Measurements from ENCODE around the gene SLC38A4.

SLC38A4 gene

GRCh38 chr12:46811185-46811584 lies 14.6 kb downstream of the SLC38A4 start:
- DNase-seq: no peak

- no peak for DNase-seq
Observed at GRCh38 chr12:46808955-46809697, 16.7 kb downstream of the SLC38A4 start.

- no peak for DNase-seq
Observed at GRCh38 chr12:46808317-46808716, 17.5 kb downstream of the SLC38A4 start.

DNA sequence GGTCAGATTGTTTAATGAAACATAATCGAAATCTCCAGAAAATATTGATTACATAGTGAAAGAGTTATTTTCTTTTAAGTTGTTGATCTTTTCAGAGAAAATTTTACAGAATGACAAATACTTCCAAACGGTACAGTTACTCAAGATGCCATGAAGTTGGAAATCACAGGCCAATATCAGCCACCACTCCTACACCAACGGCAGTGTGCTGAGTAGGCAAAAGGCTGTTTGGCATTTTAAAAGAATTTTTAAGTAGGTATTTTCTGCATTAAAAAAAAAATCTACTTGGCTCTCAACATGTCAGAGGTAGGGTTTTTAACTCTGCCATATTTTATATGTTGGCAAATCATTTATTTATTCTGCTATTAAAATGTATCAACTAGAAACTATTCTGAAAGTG lies 21.7 kb downstream of the SLC38A4 start:
- DNase-seq: no peak

DNA sequence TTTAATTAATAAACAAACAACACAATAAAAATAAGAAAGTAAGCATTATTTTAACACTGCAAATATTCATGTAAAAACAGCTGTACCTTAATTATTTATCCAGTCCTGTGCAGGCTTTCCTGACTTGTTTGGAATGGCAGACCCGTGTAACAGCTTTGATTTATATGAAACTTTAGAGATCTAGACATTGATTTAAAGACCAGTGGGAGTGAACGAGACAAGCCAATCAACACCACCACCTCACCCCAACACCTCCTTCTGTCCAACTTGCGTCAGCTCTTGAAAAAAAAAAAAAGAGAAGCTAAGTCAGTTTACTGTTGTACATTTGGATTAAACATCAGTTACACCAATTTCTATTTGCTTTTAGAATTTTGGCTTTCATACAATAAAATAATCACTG lies 22.3 kb downstream of the SLC38A4 start:
- DNase-seq: no peak

DNA sequence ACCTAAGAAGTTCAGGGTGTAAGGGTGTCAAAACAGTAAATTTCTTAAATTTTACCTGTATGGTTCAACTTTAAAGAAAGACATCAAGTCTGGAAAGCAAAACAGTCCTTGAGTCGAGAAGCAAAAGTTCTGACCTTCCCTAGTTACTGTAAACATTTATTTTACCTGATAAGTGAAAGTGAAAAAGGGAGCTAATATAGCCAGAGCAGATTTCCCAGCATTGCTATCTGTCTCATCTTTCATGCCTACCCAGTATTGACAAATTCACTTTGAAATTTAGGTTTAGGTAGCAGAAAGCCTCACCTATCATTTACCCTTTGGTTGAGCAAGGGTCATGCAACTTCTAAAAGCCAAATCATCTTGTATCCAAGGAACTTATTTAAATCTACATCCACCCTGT lies 24.5 kb downstream of the SLC38A4 start:
- no peak for DNase-seq

GRCh38 chr12:46800160-46800559 lies 25.6 kb downstream of the SLC38A4 start:
- no peak for DNase-seq

GRCh38 chr12:46798648-46799047 lies 27.1 kb downstream of the SLC38A4 start:
- DNase-seq: no peak

DNA sequence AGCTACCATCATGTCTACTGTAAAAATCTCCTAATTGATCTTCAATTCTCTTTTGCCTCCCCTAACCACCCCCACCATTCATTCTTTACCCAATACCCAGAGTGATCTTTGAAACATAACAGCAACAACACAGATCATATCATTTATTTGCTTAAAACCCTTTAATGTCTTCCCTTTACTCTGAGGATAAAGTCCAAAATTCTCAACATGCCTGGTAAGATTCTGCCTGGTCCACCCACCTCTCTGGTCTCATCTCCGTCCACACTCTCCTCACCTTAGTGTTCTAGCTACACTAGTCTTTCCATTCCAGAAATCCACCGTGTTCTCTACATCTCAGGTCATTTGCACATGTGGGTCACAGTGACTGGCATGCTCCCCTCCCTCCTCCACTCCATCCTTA lies 27.7 kb downstream of the SLC38A4 start:
- DNase-seq: no peak

DNA sequence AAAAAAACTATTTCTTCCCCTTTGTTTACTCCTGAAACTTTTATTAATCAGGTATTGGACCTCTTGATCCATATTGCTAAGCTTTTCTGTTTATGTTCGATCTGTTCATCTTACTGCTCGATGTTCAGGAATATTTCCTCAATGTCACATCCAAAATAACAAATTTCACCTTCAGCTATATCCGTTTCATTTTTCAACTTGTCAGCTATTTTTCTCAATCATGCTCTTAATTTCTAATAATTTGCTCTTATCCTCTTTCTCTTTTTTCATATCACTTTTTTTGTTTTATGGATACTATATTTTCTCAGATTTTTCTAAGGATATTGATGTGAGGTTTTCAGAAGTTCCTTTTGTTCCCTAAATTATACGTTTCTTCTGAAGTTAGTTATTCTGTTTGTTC lies 29.8 kb downstream of the SLC38A4 start:
- DNase-seq: no peak

DNA sequence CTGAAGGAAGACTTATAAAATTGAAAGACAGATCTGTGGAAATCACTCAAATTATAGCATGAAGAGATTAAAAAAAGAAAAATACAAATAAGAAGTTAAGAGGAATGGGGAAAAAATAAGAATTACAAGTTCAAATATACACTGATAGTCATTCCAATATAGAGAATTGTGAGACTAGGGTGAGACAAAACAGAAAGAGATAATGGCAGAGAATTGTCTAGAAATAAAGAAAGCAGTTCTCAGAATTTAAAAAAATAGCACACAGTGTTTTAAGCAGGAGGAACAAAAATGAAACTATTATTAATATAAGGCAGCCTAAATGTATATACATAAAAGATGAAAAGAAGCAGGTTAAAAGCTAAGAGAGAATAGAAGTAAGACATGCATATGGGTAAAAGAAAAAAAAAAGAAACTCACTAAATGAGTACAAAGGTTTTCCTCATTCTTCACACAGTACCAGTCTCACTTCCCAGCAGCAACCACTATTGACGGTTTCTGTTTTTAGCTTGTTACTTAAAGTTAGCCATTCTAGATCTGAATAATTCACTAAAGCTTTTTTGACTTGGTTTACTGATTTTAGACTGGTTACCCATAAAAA lies 31.1 kb downstream of the SLC38A4 start:
- DNase-seq: no peak

DNA sequence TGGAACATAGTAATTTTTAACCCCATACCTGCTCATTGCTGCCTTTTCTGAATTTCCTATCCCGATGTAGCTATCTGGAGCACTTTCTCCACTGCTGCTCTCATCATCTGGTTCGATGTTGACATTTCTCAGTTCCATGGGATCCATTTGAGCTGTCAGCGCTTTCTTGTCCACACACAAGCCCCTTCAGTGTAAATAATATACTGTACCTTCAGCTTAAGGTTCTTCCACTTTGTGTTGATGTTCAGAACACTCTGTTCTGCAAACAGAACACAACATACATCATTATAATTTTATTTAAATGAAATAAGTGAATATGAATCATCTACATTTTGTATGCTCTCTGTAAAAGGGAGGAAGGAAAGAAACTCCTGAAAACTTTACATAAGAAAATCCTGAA lies 32.9 kb downstream of the SLC38A4 start:
- no peak for DNase-seq

GRCh38 chr12:46790066-46790465 lies 35.7 kb downstream of the SLC38A4 start:
- DNase-seq: no peak

DNA sequence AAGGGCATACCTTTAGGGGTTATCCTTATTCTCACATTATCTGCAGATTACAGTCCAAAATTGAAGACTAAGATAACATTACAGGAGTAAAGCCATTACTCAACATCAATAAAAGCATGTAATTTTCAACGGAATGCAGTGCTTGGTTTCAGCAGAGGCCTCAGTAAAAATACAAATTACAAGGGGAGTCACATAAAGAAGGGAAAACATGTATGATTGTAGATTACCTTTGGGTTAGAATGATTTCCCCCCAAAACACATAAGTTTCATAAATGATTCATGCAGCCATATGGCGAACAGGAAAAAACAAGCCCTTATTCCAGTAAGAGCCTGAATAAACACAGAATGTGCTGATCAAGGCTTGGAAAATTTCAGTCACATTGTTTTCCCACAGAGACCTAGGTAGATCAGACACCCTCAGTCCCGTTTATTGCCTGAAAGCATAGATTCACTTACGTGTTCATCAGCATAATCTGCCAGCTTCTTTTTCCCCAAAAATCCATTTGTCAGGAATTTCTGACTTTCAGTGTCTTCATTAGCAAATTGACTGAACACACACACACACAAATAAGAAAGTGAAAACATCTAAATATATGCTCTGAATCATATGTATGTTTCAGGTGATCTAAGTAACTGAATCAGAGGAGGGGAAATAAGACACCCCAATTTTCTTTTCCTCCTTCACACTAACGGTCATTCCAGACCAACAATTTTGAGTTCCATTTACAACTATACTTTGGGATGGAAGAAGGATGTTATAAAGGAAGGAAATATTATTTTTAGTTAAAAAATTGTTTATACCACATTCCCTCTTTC lies 37.5 kb downstream of the SLC38A4 start:
- no peak for DNase-seq

- DNase-seq: no peak
Observed at GRCh38 chr12:46787496-46788055, 38.2 kb downstream of the SLC38A4 start.

- DNase-seq: no peak
Observed at GRCh38 chr12:46786774-46787173, 39.0 kb downstream of the SLC38A4 start.

- no peak for DNase-seq
Observed at GRCh38 chr12:46785382-46785781, 40.4 kb downstream of the SLC38A4 start.

- DNase-seq: no peak
Observed at GRCh38 chr12:46783871-46784270, 41.9 kb downstream of the SLC38A4 start.

- no peak for DNase-seq
Observed at GRCh38 chr12:46779879-46780278, 45.9 kb downstream of the SLC38A4 start.

DNA sequence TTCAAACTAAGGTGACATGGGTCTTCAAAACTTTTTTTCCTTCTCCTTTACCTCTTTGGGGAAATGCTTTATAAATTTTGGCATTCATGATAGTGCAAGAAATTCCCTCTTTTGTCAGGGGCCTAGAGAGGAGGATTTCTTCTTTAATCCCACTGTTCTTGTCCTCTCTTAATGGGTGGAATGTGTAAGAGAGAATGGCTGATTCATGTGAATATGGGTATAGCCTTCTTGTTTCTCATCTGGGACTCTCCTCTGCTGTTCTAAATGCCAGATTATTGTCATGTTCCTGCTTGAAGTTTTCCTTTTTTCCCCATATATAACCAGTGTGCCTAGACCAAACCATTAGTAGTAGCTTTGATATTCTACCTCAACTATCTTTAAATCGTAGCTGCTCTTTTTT lies 46.7 kb downstream of the SLC38A4 start:
- no peak for DNase-seq

GRCh38 chr12:46778415-46778814 lies 47.4 kb downstream of the SLC38A4 start:
- DNase-seq: no peak

- DNase-seq: no peak
Observed at GRCh38 chr12:46777587-46777986, 48.2 kb downstream of the SLC38A4 start.

DNA sequence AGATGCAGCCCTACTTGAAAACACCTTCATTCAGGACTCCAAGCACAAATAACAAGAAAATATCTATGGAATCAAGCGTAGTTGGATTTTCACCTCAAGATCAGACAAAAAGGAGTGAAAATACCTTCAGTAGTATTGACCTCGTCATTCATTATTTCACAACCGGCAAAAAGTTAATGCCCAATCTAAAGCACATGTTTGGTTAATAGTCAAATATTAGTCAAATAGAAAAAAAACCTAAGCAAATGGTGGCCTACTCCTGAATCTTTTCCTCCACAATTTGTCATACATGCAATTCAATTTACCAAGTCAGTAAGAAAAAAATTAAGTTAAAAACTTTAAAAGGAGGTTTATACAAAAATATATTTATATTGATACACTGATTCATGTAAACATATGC lies 50.0 kb downstream of the SLC38A4 start:
- no peak for DNase-seq

GRCh38 chr12:46774322-46774633 lies 51.5 kb downstream of the SLC38A4 start:
- DNase-seq: no peak

Data from right forelimb (tissue), 1 donor.